Erythroblast (primary cell): ENCODE measurements around the gene HEBP2.

Experiments used
- DNase-seq, 2 experiments: peaks; one replicate each; lab custom pipeline; 2025; lab: John Stamatoyannopoulos, UW
- GATA1 ChIP-seq: IDR thresholded peaks from 2 replicates; pipeline ENCODE4 v1.6.1; 2011; ENCODE audit warnings: low read depth, mild to moderate bottlenecking, control low read depth, low read length, moderate library complexity
- POLR2A ChIP-seq: IDR thresholded peaks from 2 replicates; pipeline ENCODE4 v1.6.1; 2011; ENCODE audit warnings: mild to moderate bottlenecking, low read length

The HEBP2 gene

GRCh38 chr6:138434925-138435324, 30.9 kb downstream of the HEBP2 start:
- TF ChIP-seq POLR2A = no peak
- no peak for TF ChIP-seq GATA1
- no peak for DNase-seq

DNA sequence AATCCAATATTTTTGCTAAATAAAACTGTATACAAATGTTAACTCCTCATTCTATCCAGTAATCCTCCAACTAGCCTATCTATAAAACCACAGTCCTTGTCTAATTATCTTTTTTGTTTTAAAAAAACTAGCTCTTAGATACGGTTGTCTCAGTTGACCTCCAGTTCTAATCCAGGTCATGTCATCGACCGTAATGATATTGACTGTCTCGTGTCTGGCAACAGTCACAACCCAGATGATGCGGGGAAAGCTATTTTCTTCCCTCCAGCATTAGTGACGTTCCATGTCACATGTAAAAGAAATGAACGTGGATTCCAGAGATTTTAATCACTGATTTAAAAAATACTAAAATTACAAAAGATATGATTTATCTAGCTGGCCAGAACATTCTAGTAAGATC, 35.5 kb downstream of the HEBP2 start:
- TF ChIP-seq POLR2A (no peak), GATA1 (no peak)

DNA sequence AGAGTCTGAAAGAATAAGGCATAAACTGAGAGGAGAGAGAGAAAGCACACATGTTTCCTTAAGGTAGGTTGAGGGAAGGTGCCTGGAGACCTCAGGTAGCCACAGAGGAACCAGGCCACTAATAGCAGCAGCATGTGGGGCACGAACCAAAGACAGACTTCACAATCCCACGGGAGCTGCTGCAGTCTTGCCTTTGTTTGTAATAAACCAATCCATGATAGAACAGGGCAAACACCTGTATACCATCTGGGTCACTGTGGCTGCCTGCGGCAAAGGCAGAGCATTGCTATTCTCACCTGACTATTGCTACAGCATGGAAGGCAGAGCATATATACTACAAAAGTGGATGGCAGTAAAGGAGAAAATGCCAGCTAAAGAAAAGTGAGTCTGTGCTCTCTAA, 36.3 kb downstream of the HEBP2 start:
- TF ChIP-seq POLR2A (no peak), GATA1 (no peak)
- DNase-seq = no peak

More for the DNA sequence above, 35.5 kb downstream of the HEBP2 start:
- DNase-seq = no peak

- no peak for DNase-seq
- TF ChIP-seq POLR2A (no peak), GATA1 (no peak)
Observed at GRCh38 chr6:138440758-138441357, 36.8 kb downstream of the HEBP2 start.

DNA sequence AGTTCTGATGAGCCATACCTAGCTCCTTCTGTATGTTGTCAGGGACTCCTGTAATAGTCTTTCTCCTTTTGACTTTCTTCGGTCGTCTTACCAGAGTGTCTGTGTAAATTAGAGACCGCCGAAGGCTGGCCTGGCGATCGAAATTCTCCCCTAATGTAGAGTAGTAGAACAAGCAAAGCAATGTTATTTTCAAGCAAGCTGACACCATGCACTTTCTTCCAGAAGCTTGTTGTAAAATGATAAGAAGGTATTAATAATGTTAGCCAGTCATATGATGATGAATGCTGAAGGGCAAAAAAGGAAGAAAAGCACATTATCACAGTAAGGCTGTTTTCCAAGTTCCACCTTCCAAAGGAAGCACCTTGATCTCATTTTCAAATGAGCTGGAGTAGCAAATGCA, 37.9 kb downstream of the HEBP2 start:
- no peak for DNase-seq
- no peak for TF ChIP-seq GATA1
- no peak for TF ChIP-seq POLR2A

GRCh38 chr6:138442663-138443062, 38.6 kb downstream of the HEBP2 start:
- TF ChIP-seq POLR2A = no peak
- TF ChIP-seq GATA1 = no peak
- no peak for DNase-seq

- no peak for TF ChIP-seq POLR2A
- no peak for TF ChIP-seq GATA1
- DNase-seq = no peak
Observed at GRCh38 chr6:138443979-138444378, 40.0 kb downstream of the HEBP2 start.

DNA sequence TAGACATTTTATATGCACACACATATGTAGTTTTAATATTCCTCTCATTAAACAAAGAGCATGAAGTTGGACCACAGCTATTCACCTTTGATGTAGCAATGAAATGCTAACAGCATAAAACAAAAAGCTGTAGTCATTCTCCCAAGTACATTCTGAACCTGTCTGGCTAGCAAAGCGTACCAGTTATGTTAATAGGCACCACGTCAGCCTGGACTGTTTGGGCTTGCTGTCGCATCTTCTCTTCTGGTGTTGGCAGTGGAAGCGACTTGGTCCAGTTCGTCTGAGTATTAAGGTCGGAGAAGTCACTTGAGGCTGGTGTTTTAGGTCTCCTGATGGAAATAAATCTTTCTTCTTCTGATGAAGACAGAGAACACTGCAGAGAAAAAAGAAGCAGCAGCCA, 42.8 kb downstream of the HEBP2 start:
- DNase-seq = no peak
- TF ChIP-seq POLR2A (no peak), GATA1 (no peak)

GRCh38 chr6:138450445-138450844, 46.4 kb downstream of the HEBP2 start:
- TF ChIP-seq POLR2A (no peak), GATA1 (no peak)
- DNase-seq = no peak

GRCh38 chr6:138451043-138451442, 47.0 kb downstream of the HEBP2 start:
- TF ChIP-seq POLR2A = no peak
- no peak for TF ChIP-seq GATA1
- no peak for DNase-seq

DNA sequence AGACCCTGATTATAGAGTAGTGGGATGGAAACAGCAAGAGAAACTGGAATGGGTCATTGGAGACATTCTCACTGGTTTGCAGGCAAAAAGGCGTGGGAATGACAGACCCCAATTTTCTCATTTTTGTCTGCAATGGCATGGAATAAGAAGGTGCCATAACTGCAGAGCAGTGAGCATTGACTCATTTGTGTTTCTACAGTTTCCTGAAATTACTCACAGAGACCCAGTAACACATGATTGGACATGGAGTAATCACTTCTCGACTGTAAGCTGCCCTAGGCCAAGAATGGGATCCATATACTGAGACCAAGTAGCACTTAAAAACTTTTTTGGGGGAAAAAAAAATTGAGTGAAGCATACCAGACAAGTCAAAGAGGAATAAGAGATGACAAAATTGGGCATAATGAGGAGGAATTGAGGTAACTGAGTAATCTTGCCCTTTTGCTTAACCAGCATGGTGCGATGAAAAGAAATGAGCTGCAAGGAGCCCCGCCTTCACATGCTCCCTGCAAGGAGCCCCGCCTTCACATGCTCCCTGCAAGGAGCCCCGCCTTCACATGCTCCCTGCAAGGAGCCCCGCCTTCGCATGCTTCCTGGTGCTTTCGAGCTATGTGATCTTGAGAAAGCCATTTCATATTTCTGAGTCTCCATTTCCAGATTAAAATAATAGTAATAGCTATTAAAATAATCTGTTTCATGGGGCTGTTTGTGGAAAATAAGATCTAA, 51.1 kb downstream of the HEBP2 start:
- TF ChIP-seq POLR2A = no peak
- no peak for TF ChIP-seq GATA1
- no peak for DNase-seq

- no peak for DNase-seq
- TF ChIP-seq POLR2A = no peak
- TF ChIP-seq GATA1 = no peak
Observed at GRCh38 chr6:138455746-138456400, 51.9 kb downstream of the HEBP2 start.

DNA sequence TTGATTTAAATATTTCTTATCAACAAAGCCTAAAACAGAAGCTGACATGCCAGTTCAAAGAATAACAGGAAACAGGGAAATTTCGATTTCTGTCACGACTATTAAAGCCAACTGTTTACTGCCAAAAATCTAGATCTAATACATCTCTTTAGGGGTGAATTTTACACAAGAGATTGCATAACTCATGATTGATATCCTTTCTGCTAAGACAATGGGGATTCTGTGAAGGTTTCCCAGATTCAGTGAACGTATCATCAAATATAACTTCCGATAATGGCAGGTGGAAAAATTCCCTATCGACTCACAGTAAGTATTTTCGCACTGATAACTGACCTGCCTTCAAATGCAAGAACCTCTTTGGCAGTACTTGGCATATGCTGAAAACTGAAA, 52.4 kb downstream of the HEBP2 start:
- no peak for DNase-seq

DNA sequence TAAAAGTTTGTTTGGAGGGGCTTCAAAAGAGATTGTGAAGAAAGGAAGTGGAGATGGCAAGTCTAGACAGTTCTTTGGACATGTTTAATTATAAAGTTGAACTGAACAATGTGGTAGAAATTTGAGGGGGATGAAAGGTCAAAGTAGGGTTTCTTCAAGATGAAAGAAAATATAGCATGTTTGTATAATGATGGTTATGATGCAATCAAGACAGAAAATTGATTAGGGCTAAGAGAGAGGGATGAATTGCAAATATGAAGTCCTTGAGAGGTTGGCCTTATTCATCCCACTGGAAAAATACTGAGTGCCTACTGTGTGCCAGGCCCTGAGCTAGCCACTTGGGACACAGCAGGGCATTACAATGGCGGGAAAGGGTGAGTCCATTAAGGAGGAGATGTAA, 57.6 kb downstream of the HEBP2 start:
- TF ChIP-seq GATA1 = no peak
- no peak for TF ChIP-seq POLR2A
- no peak for DNase-seq

More for the DNA sequence above, 52.4 kb downstream of the HEBP2 start:
- TF ChIP-seq GATA1 = no peak
